Measurements from ENCODE around the gene AKAIN1. TPM values are rescaled to one million over a fixed set of nuclear protein-coding genes. Genes with fewer than 3 reads are reported as not detected.

AKAIN1 gene
- polyA plus RNA-seq, 1 donor from 2014 or later = not detected

GRCh38 chr18:5166606-5167280 is 30.3 kb downstream of the AKAIN1 start:
- Histone ChIP-seq H3F3A (ENCODE audit: insufficient read depth, low read length, poor library complexity, severe bottlenecking) (no peaks in the 10 kb centered on the region), H2AFZ (ENCODE audit: low read depth, low read length) (no peak overlapping the region), H4K20me1 (ENCODE audit: insufficient read depth) (no peaks in the 10 kb centered on the region), H3K27me3 (ENCODE audit: insufficient read depth, low read depth, low read length) (no peaks in the 10 kb centered on the region), H3K27ac (ENCODE audit: low read length) (no peak overlapping the region), H3K79me2 (replicated peaks; ENCODE audit: insufficient read depth, low read length) (no peaks in the 10 kb centered on the region), H3K4me2 (ENCODE audit: low read length) (no peak overlapping the region), H3K9me2 (ENCODE audit: insufficient read depth, low read length) (no peaks in the 10 kb centered on the region), H3K4me3 (ENCODE audit: low read length) (no peak overlapping the region), H3K9ac (ENCODE audit: low read length) (no peak overlapping the region), H3K36me3 (ENCODE audit: insufficient read depth, low read length) (no peaks in the 10 kb centered on the region), H3K9me3 (ENCODE audit: low read length) (no peaks in the 10 kb centered on the region)
- TF ChIP-seq TAF1 (IDR thresholded peaks at IDR 0.05; ENCODE audit: low read depth) (no peak), EP300 (conservative IDR thresholded peaks at IDR 0.05; ENCODE audit: poor library complexity, severe bottlenecking) (no peak), SMC3 (conservative IDR thresholded peaks at IDR 0.05; ENCODE audit: poor library complexity) (no peak), EZH2 (IDR thresholded peaks at IDR 0.05; ENCODE audit: borderline replicate concordance, insufficient read depth, low read length, poor library complexity, severe bottlenecking) (no peak), REST (IDR thresholded peaks at IDR 0.05; ENCODE audit: borderline replicate concordance) (no peak), RAD21 (conservative IDR thresholded peaks at IDR 0.05) (no peak), CTCF (IDR thresholded peaks at IDR 0.05; ENCODE audit: poor library complexity, severe bottlenecking) (no peak), POLR2AphosphoS5 (IDR thresholded peaks at IDR 0.05) (no peak), MXI1 (conservative IDR thresholded peaks at IDR 0.05; ENCODE audit: poor library complexity, severe bottlenecking) (no peak)

- H4K20me1 ChIP-seq (ENCODE audit: insufficient read depth) = no peaks in the 10 kb centered on the region
- no peak overlapping the region for H2AFZ ChIP-seq (ENCODE audit: low read depth, low read length)
- H3K79me2 ChIP-seq (replicated peaks; ENCODE audit: insufficient read depth, low read length) = no peaks in the 10 kb centered on the region
- H3F3A ChIP-seq (ENCODE audit: insufficient read depth, low read length, poor library complexity, severe bottlenecking) = no peaks in the 10 kb centered on the region
- H3K4me3 ChIP-seq (ENCODE audit: low read length) = no peak overlapping the region
- no peaks in the 10 kb centered on the region for H3K9me3 ChIP-seq (ENCODE audit: low read length)
- H3K4me2 ChIP-seq (ENCODE audit: low read length) = no peak overlapping the region
- no peaks in the 10 kb centered on the region for H3K9me2 ChIP-seq (ENCODE audit: insufficient read depth, low read length)
- no peaks in the 10 kb centered on the region for H3K36me3 ChIP-seq (ENCODE audit: insufficient read depth, low read length)
- TF ChIP-seq CTCF (IDR thresholded peaks at IDR 0.05; ENCODE audit: poor library complexity, severe bottlenecking) (no peak), EZH2 (IDR thresholded peaks at IDR 0.05; ENCODE audit: borderline replicate concordance, insufficient read depth, low read length, poor library complexity, severe bottlenecking) (no peak), REST (IDR thresholded peaks at IDR 0.05; ENCODE audit: borderline replicate concordance) (no peak), TAF1 (IDR thresholded peaks at IDR 0.05; ENCODE audit: low read depth) (no peak), MXI1 (conservative IDR thresholded peaks at IDR 0.05; ENCODE audit: poor library complexity, severe bottlenecking) (no peak), SMC3 (conservative IDR thresholded peaks at IDR 0.05; ENCODE audit: poor library complexity) (no peak), POLR2AphosphoS5 (IDR thresholded peaks at IDR 0.05) (no peak), EP300 (conservative IDR thresholded peaks at IDR 0.05; ENCODE audit: poor library complexity, severe bottlenecking) (no peak), RAD21 (conservative IDR thresholded peaks at IDR 0.05) (no peak)
- H3K27ac ChIP-seq (ENCODE audit: low read length) = no peak overlapping the region
- no peak overlapping the region for H3K9ac ChIP-seq (ENCODE audit: low read length)
- no peaks in the 10 kb centered on the region for H3K27me3 ChIP-seq (ENCODE audit: insufficient read depth, low read depth, low read length)
Observed at GRCh38 chr18:5164903-5165302, 32.2 kb downstream of the AKAIN1 start.
